ENCODE measurements around the gene TRDMT1. TPM values are rescaled to one million over a fixed set of nuclear protein-coding genes. Genes with fewer than 3 reads are reported as not detected.
A peak's percentile ranks its signal among the peaks of the same experiment; 100 is the strongest.

TRDMT1 gene
- polyA plus RNA-seq, 3 donors: 3.1 to 6.6 (median 5.0) TPM

- no peak for TF ChIP-seq CTCF (IDR thresholded peaks at IDR 0.05)
- H3K4me3 ChIP-seq (replicated peaks in 1 of 3; ENCODE audit: low read depth in 2 of 3, low read length in 3 of 3): peak overlapping the region in 1 of 3 experiments; percentile 55
- intact Hi-C loops (cut with micrococcal nuclease): loop anchor here in 1 of 2 donors (2.0 kb wide), 1 partner anchor 15 kb away; the partner anchor contains the start of gene VIM
- H3K4me1 ChIP-seq (ENCODE audit: control insufficient read depth in 1 of 2, insufficient read depth in 2 of 2, low read length in 2 of 2): peaks cover 63 to 72% of the 10 kb centered on the region in 2 donors
- no peak overlapping the region for H3K9ac ChIP-seq (ENCODE audit: insufficient read depth, low read length, poor library complexity, severe bottlenecking)
- Mint-ChIP-seq H3K9me3 (peaks cover 0 to 3% (median 0%) of the 10 kb centered on the region in 7 donors), H3K4me1 (peaks cover 72% of the 10 kb centered on the region), H3K27me3 (ENCODE audit: low read depth in 3 of 3) (no peaks in the 10 kb centered on the region), H3K4me3 (no peak overlapping the region), H3K27ac (peak overlapping the region; percentile 96 to 99 (median 97)), H3K36me3 (peaks cover 9 to 15% of the 10 kb centered on the region in 2 donors)
- H2AFZ ChIP-seq (ENCODE audit: insufficient read depth, low read depth, low read length, poor library complexity, severe bottlenecking): no peak overlapping the region
- H3K27ac ChIP-seq (ENCODE audit: low read depth in 1 of 2, low read length in 2 of 2): peak overlapping the region; percentile 53 to 100
- no peaks in the 10 kb centered on the region for H3K27me3 ChIP-seq (ENCODE audit: control insufficient read depth in 2 of 2, insufficient read depth in 2 of 2, low read length in 2 of 2)
- WGBS (ENCODE audit: insufficient coverage): 100% methylated on average over 1 of the region's 2 CpGs
- no peaks in the 10 kb centered on the region for H4K20me1 ChIP-seq (ENCODE audit: insufficient read depth, low read length)
- peaks cover 40% of the 10 kb centered on the region for H3K79me2 ChIP-seq (ENCODE audit: insufficient read depth, low read length)
- no peak for DNase-seq
- H3K9me3 ChIP-seq (replicated peaks in 1 of 2; ENCODE audit: control insufficient read depth in 1 of 2, insufficient read depth in 1 of 2, low read length in 2 of 2): no peaks in the 10 kb centered on the region
- H3K36me3 ChIP-seq (replicated peaks in 1 of 2; ENCODE audit: control insufficient read depth in 1 of 2, insufficient read depth in 2 of 2, low read length in 2 of 2): no peaks in the 10 kb centered on the region
- peak overlapping the region; percentile 69 for H3K4me2 ChIP-seq (replicated peaks; ENCODE audit: extremely low read depth, low read length, poor library complexity, severe bottlenecking)
Observed at GRCh38 chr10:17213646-17214349, 12.3 kb upstream of the TRDMT1 start.

- H3K4me3 ChIP-seq (replicated peaks in 1 of 3; ENCODE audit: low read depth in 2 of 3, low read length in 3 of 3): peak overlapping the region in 1 of 3 experiments; percentile 55
- Mint-ChIP-seq H3K27ac (peak overlapping the region; percentile 96 to 99 (median 97)), H3K27me3 (ENCODE audit: low read depth in 3 of 3) (no peaks in the 10 kb centered on the region), H3K4me3 (peak overlapping the region; percentile 61 to 87), H3K36me3 (peaks cover 5 to 12% of the 10 kb centered on the region in 2 donors), H3K9me3 (peaks cover 0 to 3% (median 0%) of the 10 kb centered on the region in 7 donors), H3K4me1 (peaks cover 73% of the 10 kb centered on the region)
- peak overlapping the region; percentile 73 to 100 for H3K27ac ChIP-seq (ENCODE audit: low read depth in 1 of 2, low read length in 2 of 2)
- intact Hi-C loops (cut with micrococcal nuclease): no loop called here
- H3K27me3 ChIP-seq (ENCODE audit: control insufficient read depth in 2 of 2, insufficient read depth in 2 of 2, low read length in 2 of 2): no peaks in the 10 kb centered on the region
- peak overlapping the region; percentile 69 for H3K4me2 ChIP-seq (replicated peaks; ENCODE audit: extremely low read depth, low read length, poor library complexity, severe bottlenecking)
- no peaks in the 10 kb centered on the region for H3K9me3 ChIP-seq (replicated peaks in 1 of 2; ENCODE audit: control insufficient read depth in 1 of 2, insufficient read depth in 1 of 2, low read length in 2 of 2)
- no peak overlapping the region for H3K9ac ChIP-seq (ENCODE audit: insufficient read depth, low read length, poor library complexity, severe bottlenecking)
- no peaks in the 10 kb centered on the region for H4K20me1 ChIP-seq (ENCODE audit: insufficient read depth, low read length)
- H3K36me3 ChIP-seq (replicated peaks in 1 of 2; ENCODE audit: control insufficient read depth in 1 of 2, insufficient read depth in 2 of 2, low read length in 2 of 2): no peaks in the 10 kb centered on the region
- peaks cover 64 to 72% of the 10 kb centered on the region in 2 donors for H3K4me1 ChIP-seq (ENCODE audit: control insufficient read depth in 1 of 2, insufficient read depth in 2 of 2, low read length in 2 of 2)
- H3K79me2 ChIP-seq (ENCODE audit: insufficient read depth, low read length): peaks cover 31% of the 10 kb centered on the region
- no peak overlapping the region for H2AFZ ChIP-seq (ENCODE audit: insufficient read depth, low read depth, low read length, poor library complexity, severe bottlenecking)
- peak; percentile 64 to 96 (median 95) for DNase-seq
- no peak for TF ChIP-seq CTCF (IDR thresholded peaks at IDR 0.05)
Observed at GRCh38 chr10:17212802-17213221, 11.3 kb upstream of the TRDMT1 start.
